HepG2 (cell line): ENCODE measurements around the gene ASTN2. TPM values are rescaled to one million over a fixed set of nuclear protein-coding genes. Genes with fewer than 3 reads are reported as not detected.
A peak's percentile ranks its signal among the peaks of the same experiment; 100 is the strongest.

Experiments used
- ATAC-seq: fragments of 200-7000 bp; cut with Tn5 transposase; 3 replicates; pipeline ENCODE4 v1.9.1; 2020; ENCODE audit warnings: mild to moderate bottlenecking, moderate library complexity
- BruUV-seq: library from RNA; stranded (reverse); fragments of 400-500 nt; replicated peaks from 2 replicates; lab custom pipeline; 2021; lab: Mats Ljungman, UMichigan
- CTCF ChIA-PET: fragments of 300-600 bp; formaldehyde crosslinking; extraction: SDS; loops from one replicate; lab custom pipeline; 2021; ENCODE audit warnings: low total read pairs, inconsistent platforms, low intra/inter-chr PET ratio; lab: Yijun Ruan, JAX
- POLR2A ChIA-PET: fragments of 350-600 bp; sonication (Branson Sonifier 250); formaldehyde crosslinking; loops from one replicate; lab custom pipeline; 2020; ENCODE audit warnings: antibody characterized with exemption, inconsistent platforms; lab: Yijun Ruan, JAX
- DNase-seq: peaks from one replicate; pipeline ENCODE4 v3.0.0-alpha.2; 2015; ENCODE audit warnings: low spot score
- FAIRE-seq: peaks from 3 replicates; lab custom pipeline; 2011; peaks lifted over from hg19 to GRCh38; lab: Jason Lieb, UNC
- H2AFZ ChIP-seq: one replicate; pipeline ENCODE4 v1.6.1; 2011; ENCODE audit warnings: low read length, inconsistent platforms
- H3K27ac ChIP-seq: fragments of 300-600 bp; 3 replicates; pipeline ENCODE4 v1.8.0; 2011; ENCODE audit warnings: mixed run types, mild to moderate bottlenecking, mixed read lengths, low read length, inconsistent platforms; ENCODE audit not compliant: insufficient read depth; ENCODE audit errors: extremely low read length
- H3K27me3 ChIP-seq, 2 experiments: fragments of 200-600 bp in 1 of 2; 2 replicates in 1 of 2; 3 replicates in 1 of 2; pipeline versions ENCODE4 v1.6.0 to v1.8.0; 2011; ENCODE audit warnings: low read length in 2 of 2, mild to moderate bottlenecking in 2 of 2, moderate library complexity in 2 of 2, inconsistent platforms in 1 of 2; ENCODE audit not compliant: insufficient read depth in 2 of 2, control insufficient read depth in 1 of 2
- H3K36me3 ChIP-seq, 2 experiments: fragments of 200-600 bp in 1 of 2; replicated peaks in 1 of 2; 2 replicates in 1 of 2; 3 replicates in 1 of 2; pipeline versions ENCODE4 v1.5.1 to v1.8.0; 2011; ENCODE audit warnings: low read length in 2 of 2, inconsistent platforms in 1 of 2; ENCODE audit not compliant: insufficient read depth in 2 of 2, control insufficient read depth in 1 of 2
- H3K4me1 ChIP-seq: 2 replicates; pipeline ENCODE4 v1.5.1; 2012; ENCODE audit warnings: low read length, inconsistent platforms; ENCODE audit not compliant: insufficient read depth
- H3K4me2 ChIP-seq: 2 replicates; pipeline ENCODE4 v1.6.0; 2011; ENCODE audit warnings: low read depth, low read length, inconsistent platforms
- H3K4me3 ChIP-seq, 3 experiments: fragments of 200-600 bp in 1 of 3; sonication (generic), shearing (Covaris generic) in 1 of 3; replicated peaks in 1 of 3; 2 replicates each; pipeline ENCODE4 v1.5.1; 2011 to 2016; ENCODE audit warnings: low read length in 3 of 3, inconsistent platforms in 2 of 3, low read depth in 2 of 3, mild to moderate bottlenecking in 2 of 3, control low read depth in 1 of 3, mixed read lengths in 1 of 3; ENCODE audit not compliant: insufficient read depth in 1 of 3
- H3K79me2 ChIP-seq: one replicate; pipeline ENCODE4 v1.6.1; 2011; ENCODE audit warnings: low read length, inconsistent platforms; ENCODE audit not compliant: insufficient read depth
- H3K9ac ChIP-seq: 2 replicates; pipeline ENCODE4 v1.6.0; 2011; ENCODE audit warnings: mild to moderate bottlenecking, low read depth, low read length, inconsistent platforms; ENCODE audit not compliant: insufficient read depth
- H3K9me3 ChIP-seq: 2 replicates; pipeline ENCODE4 v1.5.1; 2012; ENCODE audit warnings: mild to moderate bottlenecking, low read length
- H4K20me1 ChIP-seq: 2 replicates; pipeline ENCODE4 v1.6.0; 2011; ENCODE audit warnings: inconsistent platforms, mild to moderate bottlenecking, low read length, moderate library complexity; ENCODE audit not compliant: insufficient read depth
- NCOA1 ChIP-seq: sonication (generic); formaldehyde crosslinking; IDR thresholded peaks from 2 replicates; pipeline ENCODE4 v1.9.0; 2021; ENCODE audit warnings: missing genetic modification reagents
- SNAI1 ChIP-seq: sonication (generic); formaldehyde crosslinking; IDR thresholded peaks from 2 replicates; pipeline ENCODE4 v1.5.0; 2020; ENCODE audit warnings: mild to moderate bottlenecking, missing genetic modification reagents, borderline replicate concordance
- TCF7L2 ChIP-seq: IDR thresholded peaks from 2 replicates; pipeline ENCODE4 v1.6.1; 2011; ENCODE audit warnings: mild to moderate bottlenecking, low read depth, low read length, moderate library complexity
- TFE3 ChIP-seq: IDR thresholded peaks from 2 replicates; pipeline ENCODE4 v1.6.1; 2016
- YEATS2 ChIP-seq: sonication (generic); formaldehyde crosslinking; IDR thresholded peaks from 2 replicates; pipeline ENCODE4 v1.4.0; 2020; ENCODE audit warnings: missing genetic modification reagents, borderline replicate concordance
- ZBTB40 ChIP-seq, 2 experiments: fragments of 450-650 bp in 1 of 2; sonication (generic) in 1 of 2; formaldehyde crosslinking in 1 of 2; IDR thresholded peaks; 2 replicates each; pipeline versions ENCODE4 v1.6.1 to v1.8.0; 2016 to 2022; ENCODE audit warnings: antibody characterized with exemption in 1 of 2, mild to moderate bottlenecking in 1 of 2, missing genetic modification reagents in 1 of 2
- ZBTB42 ChIP-seq: sonication (generic); formaldehyde crosslinking; IDR thresholded peaks from 2 replicates; pipeline ENCODE4 v1.5.0; 2020; ENCODE audit warnings: mild to moderate bottlenecking, missing genetic modification reagents
- ZFP36 ChIP-seq: fragments of 150-350 bp; IDR thresholded peaks from 2 replicates; pipeline ENCODE4 v1.6.1; 2018; ENCODE audit warnings: borderline replicate concordance, low read length, low read depth; ENCODE audit not compliant: partially characterized antibody
- ZNF776 ChIP-seq: sonication (generic); formaldehyde crosslinking; IDR thresholded peaks from 2 replicates; pipeline ENCODE4 v1.4.0; 2020; ENCODE audit warnings: mild to moderate bottlenecking, missing genetic modification reagents
- WGBS: methylation state at CpG from one replicate; pipeline ENCODE4 v1.1.6; 2017; ENCODE audit warnings: low lambda C conversion rate; 5-methylcytosine and 5-hydroxymethylcytosine counted together
- in situ Hi-C: cut with HindIII; loops from 2 replicates; pipeline ENCODE4 v1.10.0; 2017; ENCODE audit warnings: low pct_unique_long_range_greater_than_20kb; ENCODE audit not compliant: extremely low pct_ligation_motif_present
- intact Hi-C: fragments of 100-400 bp; cut with micrococcal nuclease; formaldehyde crosslinking; loops from one replicate; pipeline ENCODE4 v1.10.0; 2022; ENCODE audit not compliant: unreplicated experiment
- polyA plus RNA-seq, 8 experiments: library from polyadenylated mRNA; depleted of rRNA in 3 of 8; stranded (reverse) in 7 of 8; unstranded in 1 of 8; fragments of >200 nt; fragmentation: Illumina TruSeq in 4 of 8; extraction: Trizol in 4 of 8; gene quantifications; 2 replicates each; pipeline versions ENCODE4 v1.2.1 to v1.2.3, GENCODE V29; 2011 to 2016; ENCODE audit warnings: low read depth in 4 of 8, missing spikeins in 1 of 8, mixed read lengths in 1 of 8; ENCODE audit not compliant: insufficient read depth in 1 of 8
- total RNA-seq, 5 experiments: library from RNA; depleted of rRNA; stranded (reverse); fragments of >200 nt; fragmentation: Illumina TruSeq; extraction: Trizol; gene quantifications; 2 replicates each; pipeline ENCODE4 v1.2.3, GENCODE V29; 2016; ENCODE audit warnings: low read depth in 1 of 5

ASTN2 gene
- total and polyA plus RNA-seq, 2 of the 13 experiments (the other 11 are each of a cell fraction or from before 2014, with no cell fraction given) = 5.2 to 13.5 TPM

GRCh38 chr9:116550696-116551436 lies 864.0 kb downstream of the ASTN2 start (continued):
- no peak for TF ChIP-seq TFE3 (CRISPR knock-in tag)
- no peak for TF ChIP-seq ZNF776
- TF ChIP-seq SNAI1 (CRISPR knock-in tag) = no peak
- no peak for TF ChIP-seq TCF7L2

- WGBS = 92% methylated on average over 5 of the region's 5 CpGs
- Histone ChIP-seq H3K9me3 (no peaks in the 10 kb centered on the region), H3K4me1 (peaks cover 49% of the 10 kb centered on the region), H3K27me3 (no peaks in the 10 kb centered on the region), H2AFZ (no peak overlapping the region), H3K4me2 (peak overlapping the region; percentile 43; the same call in 1 of the 2 replicates), H3K9ac (no peak overlapping the region), H4K20me1 (no peaks in the 10 kb centered on the region), H3K4me3 (no peak overlapping the region), H3K36me3 (no peaks in the 10 kb centered on the region), H3K79me2 (no peaks in the 10 kb centered on the region), H3K27ac (no peak overlapping the region)
- in situ Hi-C loops = loop anchor here (25.0 kb wide), 1 partner anchor 213 kb away; no protein-coding TSS in a partner anchor
- no peak for ATAC-seq
- FAIRE-seq = no peak
- DNase-seq = no peak
- CTCF ChIA-PET = no interaction called here
- POLR2A ChIA-PET = interaction anchor here (0.6 to 2.0 kb wide), 2 partner anchors 16 to 17 kb away, joined by 3 to 19 read pairs; no protein-coding TSS in a partner anchor
- intact Hi-C loops = loop anchor here (5.0 kb wide), 1 partner anchor 608 kb away; no protein-coding TSS in a partner anchor
- BruUV-seq = no TSS peak
- TF ChIP-seq ZBTB42 (CRISPR knock-in tag) (no peak), NCOA1 (CRISPR knock-in tag) (no peak), ZBTB40 (IDR thresholded peaks at IDR 0.05) (no peak), ZBTB40 (CRISPR knock-in tag; IDR thresholded peaks at IDR 0.05) (no peak), ZFP36 (no peak), YEATS2 (CRISPR knock-in tag) (no peak)
These were observed 864.8 kb downstream of the ASTN2 start for GRCh38 chr9:116549786-116550660.
